DMS 273 (cell line): ENCODE data around the gene ITGA5.

Source experiments
- DNase-seq: peaks from one replicate; lab custom pipeline; 2025; ENCODE audit not compliant: unreplicated experiment; lab: John Stamatoyannopoulos, UW

The ITGA5 gene

GRCh38 chr12:54390176-54390667, 28.8 kb downstream of the ITGA5 start:
- peak; percentile 34 for DNase-seq

- no peak for DNase-seq
Observed at GRCh38 chr12:54389607-54390175, 29.4 kb downstream of the ITGA5 start.

GRCh38 chr12:54389134-54389508, 29.9 kb downstream of the ITGA5 start:
- DNase-seq: no peak

GRCh38 chr12:54388237-54389133, 30.6 kb downstream of the ITGA5 start:
- DNase-seq: no peak

- no peak for DNase-seq
Observed at GRCh38 chr12:54387114-54387467, 32.0 kb downstream of the ITGA5 start.

GRCh38 chr12:54386403-54387113, 32.5 kb downstream of the ITGA5 start:
- no peak for DNase-seq

- DNase-seq: no peak
Observed at GRCh38 chr12:54385251-54385914, 33.7 kb downstream of the ITGA5 start.

GRCh38 chr12:54384591-54385041, 34.5 kb downstream of the ITGA5 start, which contains the start of gene ZNF385A:
ZNF385A (minus strand) TSS chr12:54384733; CDS start chr12:54384514, 219 bp downstream.
- DNase-seq: no peak

- no peak for DNase-seq
Observed at GRCh38 chr12:54383041-54383609, 35.9 kb downstream of the ITGA5 start.

- no peak for DNase-seq
Observed at GRCh38 chr12:54381136-54381535, 37.9 kb downstream of the ITGA5 start.

- DNase-seq: peak; percentile 94
Observed at GRCh38 chr12:54379398-54380201, 39.5 kb downstream of the ITGA5 start.

GRCh38 chr12:54378796-54379397, 40.2 kb downstream of the ITGA5 start:
- peak; percentile 65 for DNase-seq

GRCh38 chr12:54377797-54378515, 41.1 kb downstream of the ITGA5 start:
- DNase-seq: no peak

GRCh38 chr12:54377007-54377406, 42.1 kb downstream of the ITGA5 start:
- DNase-seq: no peak

- DNase-seq: no peak
Observed at GRCh38 chr12:54376596-54376995, 42.5 kb downstream of the ITGA5 start.

- DNase-seq: no peak
Observed at GRCh38 chr12:54375259-54375579, 43.8 kb downstream of the ITGA5 start.

GRCh38 chr12:54374562-54375258, 44.4 kb downstream of the ITGA5 start:
- DNase-seq: peak; percentile 32
